ENCODE data around the gene ANXA8L1.
"Not testable (repeated sequence)": the region's sequence is repeated elsewhere in the genome, so short reads cannot be mapped to it uniquely, and the experiment has no call there.

The ANXA8L1 gene

GRCh38 chr10:46397767-46398166 lies 22.2 kb downstream of the ANXA8L1 start:
- DNase-seq (ENCODE audit: low read depth, low spot score): not testable (repeated sequence)

GRCh38 chr10:46398212-46398886 lies 22.8 kb downstream of the ANXA8L1 start:
- DNase-seq (ENCODE audit: low read depth, low spot score): not testable (repeated sequence)

- DNase-seq (ENCODE audit: low read depth, low spot score): not testable (repeated sequence)
Measured at GRCh38 chr10:46409556-46409955, 34.0 kb downstream of the ANXA8L1 start.

- not testable (repeated sequence) for DNase-seq (ENCODE audit: low read depth, low spot score)
Measured at GRCh38 chr10:46411123-46411522, 35.5 kb downstream of the ANXA8L1 start.

- DNase-seq (ENCODE audit: low read depth, low spot score): not testable (repeated sequence)
Measured at GRCh38 chr10:46412665-46413064, 37.1 kb downstream of the ANXA8L1 start.

- not testable (repeated sequence) for DNase-seq (ENCODE audit: low read depth, low spot score)
Measured at GRCh38 chr10:46415291-46415690, 39.7 kb downstream of the ANXA8L1 start.

GRCh38 chr10:46418283-46418682 lies 42.7 kb downstream of the ANXA8L1 start:
- not testable (repeated sequence) for DNase-seq (ENCODE audit: low read depth, low spot score)

- not testable (repeated sequence) for DNase-seq (ENCODE audit: low read depth, low spot score)
Measured at GRCh38 chr10:46419570-46420379, 44.2 kb downstream of the ANXA8L1 start.

- not testable (repeated sequence) for DNase-seq (ENCODE audit: low read depth, low spot score)
Measured at GRCh38 chr10:46423550-46423949, 48.0 kb downstream of the ANXA8L1 start.

GRCh38 chr10:46440942-46441341 lies 65.4 kb downstream of the ANXA8L1 start:
- not testable (repeated sequence) for DNase-seq (ENCODE audit: low read depth, low spot score)

Measured in activated naive CD8-positive, alpha-beta T cell treated with anti-CD3 and anti-CD28 coated beads, Interleukin-2, amount 50 U/mL, for 16 hours (primary cell).